Natural killer cell treated with Interleukin-12 subunit alpha and Interleukin-12 subunit beta and Interleukin-15 and Interleukin-18, amount 100 ng/mL, for 72 hours (primary cell): ENCODE data around the gene ADRA2B. TPM values are rescaled to one million over a fixed set of nuclear protein-coding genes. Genes with fewer than 3 reads are reported as not detected.

ENCODE experiments used
- ATAC-seq, 2 donors: fragments of 150-1000 bp; cut with Tn5 transposase in 1 of 2; sonication (Bioruptor Pico), chemical (Tn5 transposase) in 1 of 2; 2 replicates each; pipeline ENCODE4 v1.10.0; 2021
- DNase-seq: peaks from one replicate; pipeline ENCODE4 v3.0.0; 2022; ENCODE audit warnings: low spot score
- H3K27ac Mint-ChIP-seq, 2 donors: 1 replicate in 1 of 2; 2 replicates in 1 of 2; pipeline ENCODE4 v1.8.0; 2022; ENCODE audit warnings: mixed read lengths in 2 of 2, mild to moderate bottlenecking in 1 of 2, moderate library complexity in 1 of 2
- H3K27me3 Mint-ChIP-seq, 2 donors: 1 replicate in 1 of 2; 2 replicates in 1 of 2; pipeline ENCODE4 v1.8.0; 2022; ENCODE audit warnings: mixed read lengths in 2 of 2
- H3K36me3 Mint-ChIP-seq: one replicate; pipeline ENCODE4 v1.8.0; 2022; ENCODE audit warnings: mixed read lengths
- H3K4me1 Mint-ChIP-seq, 2 donors: 1 replicate in 1 of 2; 2 replicates in 1 of 2; pipeline ENCODE4 v1.8.0; 2022; ENCODE audit warnings: low read depth in 2 of 2, mixed read lengths in 2 of 2, mild to moderate bottlenecking in 1 of 2
- H3K4me3 Mint-ChIP-seq: one replicate; pipeline ENCODE4 v1.8.0; 2022; ENCODE audit warnings: mixed read lengths
- H3K9me3 Mint-ChIP-seq: 2 replicates; pipeline ENCODE4 v1.8.0; 2022; ENCODE audit warnings: mixed read lengths
- total RNA-seq, 2 donors: library from RNA; stranded (reverse); gene quantifications; one replicate each; pipeline ENCODE4 v1.2.3, GENCODE V29; 2022

The ADRA2B gene
- total RNA-seq, 2 donors from 2014 or later: not detected

GRCh38 chr2:96105994-96106715 lies 10.2 kb downstream of the ADRA2B start:
- ATAC-seq: no peak
- H3K27me3 Mint-ChIP-seq: no peaks in the 10 kb centered on the region
- H3K4me1 Mint-ChIP-seq: no peaks in the 10 kb centered on the region
- H3K4me3 Mint-ChIP-seq: no peak overlapping the region
- no peaks in the 10 kb centered on the region for H3K9me3 Mint-ChIP-seq
- no peak overlapping the region for H3K27ac Mint-ChIP-seq
- peak; percentile 41 for DNase-seq
- H3K36me3 Mint-ChIP-seq: no peaks in the 10 kb centered on the region

- Mint-ChIP-seq H3K27ac (no peak overlapping the region), H3K36me3 (no peaks in the 10 kb centered on the region)
- ATAC-seq: no peak
Observed at GRCh38 chr2:96105152-96105915, 11.0 kb downstream of the ADRA2B start.

GRCh38 chr2:96104487-96104861 lies 11.9 kb downstream of the ADRA2B start:
- no peaks in the 10 kb centered on the region for H3K9me3 Mint-ChIP-seq

More at GRCh38 chr2:96105152-96105915, 11.0 kb downstream of the ADRA2B start:
- no peaks in the 10 kb centered on the region for H3K4me1 Mint-ChIP-seq
- no peak overlapping the region for H3K4me3 Mint-ChIP-seq
- no peaks in the 10 kb centered on the region for H3K27me3 Mint-ChIP-seq
- H3K9me3 Mint-ChIP-seq: no peaks in the 10 kb centered on the region
- peak; percentile 34 for DNase-seq

GRCh38 chr2:96103761-96104486 lies 12.4 kb downstream of the ADRA2B start:
- Mint-ChIP-seq H3K36me3 (no peaks in the 10 kb centered on the region), H3K27me3 (no peaks in the 10 kb centered on the region), H3K9me3 (no peaks in the 10 kb centered on the region), H3K4me3 (no peak overlapping the region), H3K27ac (no peak overlapping the region), H3K4me1 (no peaks in the 10 kb centered on the region)
- DNase-seq (no peak), ATAC-seq (no peak)

More at GRCh38 chr2:96104487-96104861, 11.9 kb downstream of the ADRA2B start:
- Mint-ChIP-seq H3K36me3 (no peaks in the 10 kb centered on the region), H3K4me1 (no peaks in the 10 kb centered on the region), H3K27me3 (no peaks in the 10 kb centered on the region), H3K27ac (no peak overlapping the region), H3K4me3 (no peak overlapping the region)
- DNase-seq: peak; percentile 54
- no peak for ATAC-seq

GRCh38 chr2:96103187-96103601 lies 13.2 kb downstream of the ADRA2B start:
- Mint-ChIP-seq H3K9me3 (no peaks in the 10 kb centered on the region), H3K4me1 (no peaks in the 10 kb centered on the region), H3K4me3 (no peak overlapping the region), H3K36me3 (no peaks in the 10 kb centered on the region), H3K27ac (no peak overlapping the region), H3K27me3 (no peaks in the 10 kb centered on the region)
- ATAC-seq: no peak
- peak; percentile 56 for DNase-seq

GRCh38 chr2:96102596-96103186 lies 13.7 kb downstream of the ADRA2B start:
- ATAC-seq: no peak
- peak; percentile 49 for DNase-seq
- Mint-ChIP-seq H3K4me1 (no peaks in the 10 kb centered on the region), H3K9me3 (no peaks in the 10 kb centered on the region), H3K36me3 (no peaks in the 10 kb centered on the region), H3K27ac (no peak overlapping the region), H3K27me3 (no peaks in the 10 kb centered on the region), H3K4me3 (no peak overlapping the region)

- ATAC-seq (no peak), DNase-seq (peak; percentile 51)
- peaks cover 0 to 3% of the 10 kb centered on the region in 2 donors for H3K27me3 Mint-ChIP-seq
- H3K36me3 Mint-ChIP-seq: no peaks in the 10 kb centered on the region
- H3K27ac Mint-ChIP-seq: no peak overlapping the region
- no peaks in the 10 kb centered on the region for H3K9me3 Mint-ChIP-seq
- H3K4me1 Mint-ChIP-seq: no peaks in the 10 kb centered on the region
- no peak overlapping the region for H3K4me3 Mint-ChIP-seq
Observed at GRCh38 chr2:96100893-96101304, 15.5 kb downstream of the ADRA2B start.

- no peak for ATAC-seq
- Mint-ChIP-seq H3K9me3 (no peaks in the 10 kb centered on the region), H3K27me3 (peaks cover 4 to 7% of the 10 kb centered on the region in 2 donors), H3K4me1 (no peaks in the 10 kb centered on the region), H3K27ac (no peak overlapping the region), H3K4me3 (no peak overlapping the region), H3K36me3 (no peaks in the 10 kb centered on the region)
- no peak for DNase-seq
Observed at GRCh38 chr2:96099861-96100798, 16.2 kb downstream of the ADRA2B start.

GRCh38 chr2:96098900-96099590 lies 17.3 kb downstream of the ADRA2B start:
- ATAC-seq (no peak), DNase-seq (no peak)
- H3K27ac Mint-ChIP-seq: no peak overlapping the region
- H3K4me3 Mint-ChIP-seq: no peak overlapping the region
- no peaks in the 10 kb centered on the region for H3K4me1 Mint-ChIP-seq
- no peaks in the 10 kb centered on the region for H3K36me3 Mint-ChIP-seq
- no peaks in the 10 kb centered on the region for H3K9me3 Mint-ChIP-seq
- peaks cover 4 to 10% of the 10 kb centered on the region in 2 donors for H3K27me3 Mint-ChIP-seq

GRCh38 chr2:96097951-96098823 lies 18.2 kb downstream of the ADRA2B start:
- H3K36me3 Mint-ChIP-seq: no peaks in the 10 kb centered on the region
- no peak overlapping the region for H3K4me3 Mint-ChIP-seq
- H3K27me3 Mint-ChIP-seq: peaks cover 4 to 12% of the 10 kb centered on the region in 2 donors
- ATAC-seq (peak; percentile 17 to 30), DNase-seq (no peak)
- H3K4me1 Mint-ChIP-seq: no peaks in the 10 kb centered on the region
- H3K27ac Mint-ChIP-seq: no peak overlapping the region
- H3K9me3 Mint-ChIP-seq: no peaks in the 10 kb centered on the region

- DNase-seq (no peak), ATAC-seq (no peak)
- Mint-ChIP-seq H3K27me3 (peaks cover 4 to 12% of the 10 kb centered on the region in 2 donors), H3K9me3 (no peaks in the 10 kb centered on the region), H3K36me3 (no peaks in the 10 kb centered on the region), H3K4me1 (no peaks in the 10 kb centered on the region), H3K27ac (no peak overlapping the region), H3K4me3 (no peak overlapping the region)
Observed at GRCh38 chr2:96097441-96097840, 18.9 kb downstream of the ADRA2B start.
